HEK293T (cell line): ENCODE data around the gene SLC18B1.

Source experiments
- CTBP1 ChIP-seq: fragments of 450-650 bp; IDR thresholded peaks from 2 replicates; pipeline ENCODE4 v1.6.1; 2016; ENCODE audit warnings: borderline replicate concordance
- FOXK2 ChIP-seq: fragments of 450-650 bp; IDR thresholded peaks from 2 replicates; pipeline ENCODE4 v1.6.1; 2016; ENCODE audit warnings: mild to moderate bottlenecking
- L3MBTL2 ChIP-seq: fragments of 450-650 bp; conservative IDR thresholded peaks from 2 replicates; pipeline ENCODE4 v1.6.1; 2016; ENCODE audit warnings: mild to moderate bottlenecking
- SP1 ChIP-seq: fragments of 450-650 bp; IDR thresholded peaks from 2 replicates; pipeline ENCODE4 v1.6.1; 2017
- SUZ12 ChIP-seq: fragments of 450-650 bp; IDR thresholded peaks from 2 replicates; pipeline ENCODE4 v1.6.1; 2016; ENCODE audit warnings: mild to moderate bottlenecking
- TARDBP ChIP-seq: fragments of 450-650 bp; IDR thresholded peaks from 2 replicates; pipeline ENCODE4 v1.6.1; 2016
- TF ChIP-seq, protein P1 (sequence below): fragments of 450-650 bp; IDR thresholded peaks from 2 replicates; pipeline ENCODE4 v1.6.1; 2016

- TF ChIP-seq SP1 (no peak), L3MBTL2 (no peak), CTBP1 (no peak), TARDBP (no peak), SUZ12 (no peak), FOXK2 (no peak)
- TF ChIP-seq, protein P1, sequence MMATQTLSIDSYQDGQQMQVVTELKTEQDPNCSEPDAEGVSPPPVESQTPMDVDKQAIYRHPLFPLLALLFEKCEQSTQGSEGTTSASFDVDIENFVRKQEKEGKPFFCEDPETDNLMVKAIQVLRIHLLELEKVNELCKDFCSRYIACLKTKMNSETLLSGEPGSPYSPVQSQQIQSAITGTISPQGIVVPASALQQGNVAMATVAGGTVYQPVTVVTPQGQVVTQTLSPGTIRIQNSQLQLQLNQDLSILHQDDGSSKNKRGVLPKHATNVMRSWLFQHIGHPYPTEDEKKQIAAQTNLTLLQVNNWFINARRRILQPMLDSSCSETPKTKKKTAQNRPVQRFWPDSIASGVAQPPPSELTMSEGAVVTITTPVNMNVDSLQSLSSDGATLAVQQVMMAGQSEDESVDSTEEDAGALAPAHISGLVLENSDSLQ: no peak
Measured at GRCh38 chr6:132780770-132781371, 17.6 kb downstream of the SLC18B1 start.
